Glutamatergic neuron (in vitro differentiated cells): ENCODE data around the gene NRAS. TPM values are rescaled to one million over a fixed set of nuclear protein-coding genes. Genes with fewer than 3 reads are reported as not detected.

Source experiments
- DNase-seq: peaks from one replicate; pipeline ENCODE4 v3.0.0; 2022
- H3K27ac Mint-ChIP-seq: one replicate; pipeline ENCODE4 v1.8.0; 2020; ENCODE audit warnings: mild to moderate bottlenecking, mixed read lengths, inconsistent platforms; ENCODE audit not compliant: unreplicated experiment
- H3K27me3 Mint-ChIP-seq: one replicate; pipeline ENCODE4 v1.8.0; 2020; ENCODE audit warnings: mild to moderate bottlenecking, moderate library complexity, mixed read lengths, inconsistent platforms; ENCODE audit not compliant: unreplicated experiment
- H3K36me3 Mint-ChIP-seq: one replicate; pipeline ENCODE4 v1.8.0; 2020; ENCODE audit warnings: mild to moderate bottlenecking, mixed read lengths, inconsistent platforms; ENCODE audit not compliant: unreplicated experiment
- H3K4me1 Mint-ChIP-seq: one replicate; pipeline ENCODE4 v1.8.0; 2020; ENCODE audit warnings: mild to moderate bottlenecking, low read depth, mixed read lengths, inconsistent platforms; ENCODE audit not compliant: unreplicated experiment
- H3K4me3 Mint-ChIP-seq: one replicate; pipeline ENCODE4 v1.8.0; 2020; ENCODE audit warnings: mild to moderate bottlenecking, mixed read lengths, inconsistent platforms; ENCODE audit not compliant: unreplicated experiment
- H3K9me3 Mint-ChIP-seq: one replicate; pipeline ENCODE4 v1.8.0; 2020; ENCODE audit warnings: mild to moderate bottlenecking, moderate library complexity, mixed read lengths, inconsistent platforms; ENCODE audit not compliant: unreplicated experiment
- total RNA-seq: library from RNA; stranded (reverse); fragmentation: NEBNext Ultra II Directional; extraction: Animal tissue kit (Norgen Biotek cat#: 25700); gene quantifications from one replicate; pipeline ENCODE4 v1.2.1, GENCODE V29; 2021; ENCODE audit not compliant: unreplicated experiment
- TF ChIP-seq, protein P1 (sequence below): fragments of 200-600 bp; sonication (generic); IDR thresholded peaks from one replicate; pipeline ENCODE4 v1.5.0; 2021; ENCODE audit not compliant: partially characterized antibody, unreplicated experiment

The NRAS gene
- total RNA-seq, 1 donor from 2014 or later, result 77.1 TPM

DNA sequence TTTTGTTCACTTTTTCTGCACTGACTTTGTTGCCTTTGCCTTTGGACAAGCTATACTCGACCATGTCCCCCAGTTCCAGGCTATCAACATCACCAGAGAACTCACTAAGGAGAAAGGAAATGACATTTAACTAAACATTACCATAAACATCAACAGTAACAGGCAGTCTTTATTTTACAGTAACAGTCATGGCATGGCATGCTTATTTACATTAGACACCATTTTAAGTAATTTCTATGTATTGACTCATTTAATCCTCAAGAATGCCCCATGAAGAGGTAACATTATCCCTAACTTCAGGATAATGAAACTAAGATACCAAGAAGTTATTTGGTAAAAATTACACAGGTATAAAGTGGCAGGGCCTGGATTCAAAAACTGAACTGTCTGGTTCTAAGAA lies 8.7 kb upstream of the NRAS start:
- Mint-ChIP-seq H3K9me3 (no peaks in the 10 kb centered on the region), H3K27ac (peak overlapping the region; percentile 24), H3K4me3 (no peak overlapping the region), H3K4me1 (no peaks in the 10 kb centered on the region), H3K27me3 (no peaks in the 10 kb centered on the region), H3K36me3 (no peaks in the 10 kb centered on the region)
- no peak for DNase-seq
- TF ChIP-seq, protein P1, sequence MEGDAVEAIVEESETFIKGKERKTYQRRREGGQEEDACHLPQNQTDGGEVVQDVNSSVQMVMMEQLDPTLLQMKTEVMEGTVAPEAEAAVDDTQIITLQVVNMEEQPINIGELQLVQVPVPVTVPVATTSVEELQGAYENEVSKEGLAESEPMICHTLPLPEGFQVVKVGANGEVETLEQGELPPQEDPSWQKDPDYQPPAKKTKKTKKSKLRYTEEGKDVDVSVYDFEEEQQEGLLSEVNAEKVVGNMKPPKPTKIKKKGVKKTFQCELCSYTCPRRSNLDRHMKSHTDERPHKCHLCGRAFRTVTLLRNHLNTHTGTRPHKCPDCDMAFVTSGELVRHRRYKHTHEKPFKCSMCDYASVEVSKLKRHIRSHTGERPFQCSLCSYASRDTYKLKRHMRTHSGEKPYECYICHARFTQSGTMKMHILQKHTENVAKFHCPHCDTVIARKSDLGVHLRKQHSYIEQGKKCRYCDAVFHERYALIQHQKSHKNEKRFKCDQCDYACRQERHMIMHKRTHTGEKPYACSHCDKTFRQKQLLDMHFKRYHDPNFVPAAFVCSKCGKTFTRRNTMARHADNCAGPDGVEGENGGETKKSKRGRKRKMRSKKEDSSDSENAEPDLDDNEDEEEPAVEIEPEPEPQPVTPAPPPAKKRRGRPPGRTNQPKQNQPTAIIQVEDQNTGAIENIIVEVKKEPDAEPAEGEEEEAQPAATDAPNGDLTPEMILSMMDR, result no peak

DNA sequence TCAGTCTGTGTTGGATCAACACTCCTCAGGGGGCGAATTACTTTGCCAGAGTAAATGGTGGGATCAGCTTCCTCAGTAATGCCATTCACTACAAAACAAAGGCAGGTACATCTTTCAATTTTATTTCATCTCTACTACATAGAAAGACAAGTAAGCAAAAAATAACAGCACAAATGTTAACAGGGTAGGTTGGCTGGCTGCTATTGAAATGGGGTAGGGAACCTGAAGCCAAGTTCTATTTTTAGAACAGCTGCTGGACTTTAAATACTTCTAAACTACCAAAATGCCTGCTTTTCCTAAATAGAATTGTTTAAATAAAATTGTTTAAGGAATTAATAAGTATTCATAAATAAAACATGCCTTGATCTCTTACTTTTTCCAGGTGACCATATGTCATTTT lies 7.3 kb upstream of the NRAS start:
- DNase-seq, result no peak
- Mint-ChIP-seq H3K27ac (peak overlapping the region; percentile 44), H3K36me3 (no peaks in the 10 kb centered on the region)

DNA sequence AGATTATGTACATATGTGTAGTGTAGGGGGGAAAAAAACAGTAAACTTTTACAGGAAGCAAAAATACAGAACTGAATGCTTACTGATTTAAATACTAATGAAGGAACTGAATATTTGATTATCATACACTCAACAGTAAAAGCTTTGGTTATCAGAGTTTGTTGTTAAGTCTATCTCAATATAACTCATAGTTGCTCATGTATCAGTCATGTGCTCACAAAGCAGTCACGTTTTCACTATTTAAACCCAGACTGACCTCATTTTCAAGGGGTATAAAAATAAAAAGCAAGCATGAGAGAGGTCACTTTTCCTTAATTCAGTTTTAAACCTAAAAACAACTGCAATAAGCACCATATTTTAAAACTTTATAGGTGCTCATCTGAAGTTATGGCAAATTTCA lies 6.9 kb upstream of the NRAS start:
- Mint-ChIP-seq H3K27ac (no peak overlapping the region), H3K36me3 (no peaks in the 10 kb centered on the region)

More for the DNA sequence above, 7.3 kb upstream of the NRAS start:
- Mint-ChIP-seq H3K27me3 (peaks cover 3% of the 10 kb centered on the region), H3K4me3 (no peak overlapping the region), H3K9me3 (no peaks in the 10 kb centered on the region), H3K4me1 (no peaks in the 10 kb centered on the region)
- TF ChIP-seq, protein P1, result no peak

DNA sequence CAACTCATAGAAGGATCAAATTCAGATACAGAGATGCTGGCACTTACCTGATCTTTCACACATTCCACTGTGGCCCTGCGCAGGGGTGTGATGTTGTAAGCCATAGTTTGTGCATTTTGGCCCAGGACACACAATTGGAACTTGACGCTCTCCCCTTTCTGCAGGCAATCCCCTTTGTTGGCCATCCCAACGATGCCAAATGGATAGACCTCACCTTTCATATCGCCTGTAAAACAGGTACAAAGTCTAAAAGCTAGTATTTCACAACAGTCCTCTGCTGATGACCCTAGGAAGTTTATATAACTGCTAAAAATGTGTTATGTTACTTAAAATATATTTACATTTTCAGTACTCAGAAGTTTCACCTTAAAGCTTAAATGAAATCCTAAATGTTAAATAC lies 3.9 kb upstream of the NRAS start:
- TF ChIP-seq, protein P1, result no peak
- DNase-seq, result no peak
- Mint-ChIP-seq H3K4me3 (no peak overlapping the region), H3K36me3 (no peaks in the 10 kb centered on the region), H3K27me3 (peaks cover 3% of the 10 kb centered on the region), H3K9me3 (no peaks in the 10 kb centered on the region), H3K27ac (no peak overlapping the region), H3K4me1 (peaks cover 5% of the 10 kb centered on the region)

More for the DNA sequence above, 6.9 kb upstream of the NRAS start:
- no peak for DNase-seq
- TF ChIP-seq, protein P1, result no peak
- no peaks in the 10 kb centered on the region for H3K4me1 Mint-ChIP-seq
- no peak overlapping the region for H3K4me3 Mint-ChIP-seq
- H3K9me3 Mint-ChIP-seq, result no peaks in the 10 kb centered on the region
- peaks cover 3% of the 10 kb centered on the region for H3K27me3 Mint-ChIP-seq

DNA sequence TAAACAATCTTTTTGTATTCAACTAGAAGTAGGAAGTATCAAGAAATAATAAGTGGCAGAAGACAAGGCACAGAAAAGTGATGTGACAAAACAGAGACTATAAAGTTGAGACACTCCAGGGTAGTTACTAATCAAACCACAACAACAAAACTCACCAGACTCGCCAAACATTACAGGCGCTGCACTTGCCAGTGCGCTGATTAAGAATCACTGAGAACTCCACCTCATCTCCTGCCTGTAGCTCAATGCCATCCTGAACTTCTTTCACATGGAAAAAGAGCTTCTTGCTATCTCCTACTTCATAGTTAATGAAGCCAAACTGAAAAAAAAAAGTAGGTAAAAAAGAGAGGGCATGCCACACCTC lies 2.8 kb upstream of the NRAS start:
- no peaks in the 10 kb centered on the region for H3K36me3 Mint-ChIP-seq
- TF ChIP-seq, protein P1, result no peak
- H3K9me3 Mint-ChIP-seq, result no peaks in the 10 kb centered on the region
- no peak for DNase-seq
- no peak overlapping the region for H3K27ac Mint-ChIP-seq
- H3K27me3 Mint-ChIP-seq, result peaks cover 3% of the 10 kb centered on the region
- H3K4me3 Mint-ChIP-seq, result no peak overlapping the region
- peaks cover 5% of the 10 kb centered on the region for H3K4me1 Mint-ChIP-seq
